ENCODE data around the gene OAF. TPM values are rescaled to one million over a fixed set of nuclear protein-coding genes. Genes with fewer than 3 reads are reported as not detected.
A peak's percentile ranks its signal among the peaks of the same experiment; 100 is the strongest.

Gene OAF
- total and polyA plus RNA-seq, 9 donors = 26.6 to 170 (median 66.3) TPM

DNA sequence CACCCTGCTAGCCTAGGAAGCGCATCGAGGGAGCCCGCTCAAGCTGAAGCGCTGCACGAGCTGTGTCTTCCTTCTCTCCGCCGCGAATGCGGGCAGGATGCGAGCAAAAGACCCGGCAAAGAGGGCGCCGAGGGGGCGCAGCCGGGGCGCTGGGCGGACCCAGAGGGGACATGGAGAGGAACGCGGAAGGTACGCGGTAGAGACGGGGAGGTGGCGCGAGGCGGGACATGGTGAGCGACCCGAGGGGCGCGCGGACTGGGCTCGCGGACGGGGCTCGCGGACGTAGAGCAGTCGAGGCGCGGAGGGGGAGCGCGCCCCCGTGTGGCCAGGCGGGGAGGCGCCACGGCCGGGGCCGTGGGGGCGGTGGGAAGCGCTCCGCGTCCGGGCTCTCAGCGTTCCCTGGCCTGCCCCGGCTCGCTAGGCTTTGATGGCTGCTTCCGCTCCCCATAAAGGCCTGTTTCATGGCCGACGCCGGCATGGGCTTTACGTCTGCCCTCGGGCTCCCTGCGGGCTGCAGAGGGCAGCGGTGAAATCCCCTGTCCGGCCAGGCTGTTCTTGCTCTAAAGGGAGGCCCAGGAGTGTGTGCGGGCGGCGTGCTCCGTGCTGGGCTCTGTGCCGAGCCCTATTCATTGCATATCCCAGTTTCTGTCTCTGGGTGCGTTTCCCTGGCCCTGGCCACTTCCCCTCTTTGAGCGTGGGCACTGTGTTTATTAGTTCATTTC lies 41.7 kb upstream of the OAF start:
- H3K4me1 ChIP-seq (ENCODE audit: insufficient read depth) = no peaks in the 10 kb centered on the region
- H3K27ac ChIP-seq = no peak overlapping the region
- peak; percentile 58 to 87 (median 74) for DNase-seq
- H3K4me3 ChIP-seq = peak overlapping the region; percentile 45
- H3K36me3 ChIP-seq = no peaks in the 10 kb centered on the region
- no peak for TF ChIP-seq EP300 (IDR thresholded peaks at IDR 0.05)
- TF ChIP-seq, protein P1, sequence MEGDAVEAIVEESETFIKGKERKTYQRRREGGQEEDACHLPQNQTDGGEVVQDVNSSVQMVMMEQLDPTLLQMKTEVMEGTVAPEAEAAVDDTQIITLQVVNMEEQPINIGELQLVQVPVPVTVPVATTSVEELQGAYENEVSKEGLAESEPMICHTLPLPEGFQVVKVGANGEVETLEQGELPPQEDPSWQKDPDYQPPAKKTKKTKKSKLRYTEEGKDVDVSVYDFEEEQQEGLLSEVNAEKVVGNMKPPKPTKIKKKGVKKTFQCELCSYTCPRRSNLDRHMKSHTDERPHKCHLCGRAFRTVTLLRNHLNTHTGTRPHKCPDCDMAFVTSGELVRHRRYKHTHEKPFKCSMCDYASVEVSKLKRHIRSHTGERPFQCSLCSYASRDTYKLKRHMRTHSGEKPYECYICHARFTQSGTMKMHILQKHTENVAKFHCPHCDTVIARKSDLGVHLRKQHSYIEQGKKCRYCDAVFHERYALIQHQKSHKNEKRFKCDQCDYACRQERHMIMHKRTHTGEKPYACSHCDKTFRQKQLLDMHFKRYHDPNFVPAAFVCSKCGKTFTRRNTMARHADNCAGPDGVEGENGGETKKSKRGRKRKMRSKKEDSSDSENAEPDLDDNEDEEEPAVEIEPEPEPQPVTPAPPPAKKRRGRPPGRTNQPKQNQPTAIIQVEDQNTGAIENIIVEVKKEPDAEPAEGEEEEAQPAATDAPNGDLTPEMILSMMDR (IDR thresholded peaks at IDR 0.05) = peak; percentile 81 to 95 (median 93)
- no peak for TF ChIP-seq POLR2A (IDR thresholded peaks at IDR 0.05)
- 1% methylated on average over 50 to 71 of the region's 71 CpGs for WGBS, 3 donors
- no peaks in the 10 kb centered on the region for H3K27me3 ChIP-seq
- H3K9me3 ChIP-seq = no peaks in the 10 kb centered on the region
- intact Hi-C loops (cut with DNase I) = no loop called here

DNA sequence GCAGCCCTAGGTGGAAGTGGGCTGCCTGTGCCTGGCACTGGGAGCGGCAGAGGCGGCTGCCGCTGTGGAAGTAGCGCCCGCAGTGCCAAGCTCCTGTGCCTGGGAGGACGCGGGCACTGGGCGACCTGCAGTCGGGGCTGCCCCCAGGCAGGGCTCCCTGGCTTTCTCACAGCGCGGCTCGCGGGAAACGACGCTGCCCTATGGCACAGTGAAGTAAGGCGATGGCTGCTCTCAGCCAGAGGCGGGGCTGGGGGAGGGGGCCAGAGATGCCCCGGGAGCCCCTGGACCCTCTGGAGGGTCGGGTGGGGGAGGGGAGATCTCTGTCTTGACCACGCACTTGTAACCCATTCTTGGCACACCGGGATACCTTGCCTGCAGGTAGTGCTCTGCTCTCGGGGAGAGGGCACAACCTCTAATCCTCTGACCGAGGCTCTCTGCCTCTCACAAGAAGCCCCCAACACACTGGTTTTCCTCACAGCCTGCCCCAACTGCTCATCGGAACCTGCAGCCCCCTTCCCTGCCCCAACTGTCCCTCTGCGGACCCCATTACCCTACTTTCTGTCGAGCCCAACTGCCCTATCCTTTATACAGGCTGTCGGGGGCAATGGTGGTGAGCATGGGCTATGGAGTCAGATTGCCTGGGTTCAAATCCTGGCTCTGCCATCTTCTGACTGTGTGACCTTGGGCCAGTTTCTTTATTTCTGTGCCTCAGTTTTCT lies 40.7 kb upstream of the OAF start:
- WGBS, 3 donors = 46 to 73% (median 49%) methylated on average over 27 of the region's 27 CpGs

DNA sequence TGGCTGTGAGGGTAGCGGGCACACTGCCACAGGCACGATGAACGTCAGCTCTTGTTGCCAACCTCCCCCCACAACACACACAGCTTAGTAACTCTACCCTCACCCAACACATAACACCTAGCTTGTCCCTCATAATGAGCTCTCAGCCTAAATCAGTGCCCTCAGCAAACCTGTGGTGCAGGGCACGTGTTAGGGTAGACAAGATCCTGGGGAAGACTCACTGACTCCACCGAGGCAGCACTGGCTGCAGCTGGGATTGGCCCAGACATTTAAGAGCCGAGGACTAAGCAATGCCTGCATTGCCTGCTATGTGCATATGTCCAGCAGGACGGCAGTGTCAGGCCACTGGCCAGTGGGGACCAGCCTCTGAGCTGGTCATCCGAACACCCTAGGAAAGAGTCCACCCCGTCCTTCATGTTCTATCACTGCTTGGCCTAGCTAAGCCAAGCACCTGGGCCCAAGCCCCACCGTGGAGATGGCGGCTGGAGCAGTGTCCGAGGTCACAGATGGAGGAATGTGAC lies 40.0 kb upstream of the OAF start:
- WGBS, 3 donors = 78 to 85% (median 80%) methylated on average over 12 of the region's 12 CpGs
- H3K27ac ChIP-seq = no peak overlapping the region
- TF ChIP-seq EP300 (IDR thresholded peaks at IDR 0.05) = no peak
- TF ChIP-seq, protein P1 (IDR thresholded peaks at IDR 0.05) = no peak
- no peak for TF ChIP-seq POLR2A (IDR thresholded peaks at IDR 0.05)
- DNase-seq = no peak
- H3K9me3 ChIP-seq = no peaks in the 10 kb centered on the region
- no peaks in the 10 kb centered on the region for H3K36me3 ChIP-seq
- intact Hi-C loops (cut with DNase I) = loop anchor here in 2 of 4 donors (5.0 kb wide), 3 partner anchors 56 to 132 kb away; no protein-coding TSS in a partner anchor
- H3K4me1 ChIP-seq (ENCODE audit: insufficient read depth) = no peaks in the 10 kb centered on the region
- no peaks in the 10 kb centered on the region for H3K27me3 ChIP-seq
- H3K4me3 ChIP-seq = no peak overlapping the region

More for the DNA sequence above, 40.7 kb upstream of the OAF start:
- no peaks in the 10 kb centered on the region for H3K27me3 ChIP-seq
- H3K4me3 ChIP-seq = no peak overlapping the region
- no peak overlapping the region for H3K27ac ChIP-seq
- no peaks in the 10 kb centered on the region for H3K9me3 ChIP-seq
- TF ChIP-seq, protein P1 (IDR thresholded peaks at IDR 0.05) = no peak
- TF ChIP-seq EP300 (IDR thresholded peaks at IDR 0.05) (no peak), POLR2A (IDR thresholded peaks at IDR 0.05) (no peak)
- DNase-seq = peak in 2 of 5 donors; percentile 15 to 40
- intact Hi-C loops (cut with DNase I) = loop anchor here in 2 of 4 donors (5.0 kb wide), 3 partner anchors 57 to 132 kb away; no protein-coding TSS in a partner anchor
- H3K4me1 ChIP-seq (ENCODE audit: insufficient read depth) = no peaks in the 10 kb centered on the region
- H3K36me3 ChIP-seq = no peaks in the 10 kb centered on the region

DNA sequence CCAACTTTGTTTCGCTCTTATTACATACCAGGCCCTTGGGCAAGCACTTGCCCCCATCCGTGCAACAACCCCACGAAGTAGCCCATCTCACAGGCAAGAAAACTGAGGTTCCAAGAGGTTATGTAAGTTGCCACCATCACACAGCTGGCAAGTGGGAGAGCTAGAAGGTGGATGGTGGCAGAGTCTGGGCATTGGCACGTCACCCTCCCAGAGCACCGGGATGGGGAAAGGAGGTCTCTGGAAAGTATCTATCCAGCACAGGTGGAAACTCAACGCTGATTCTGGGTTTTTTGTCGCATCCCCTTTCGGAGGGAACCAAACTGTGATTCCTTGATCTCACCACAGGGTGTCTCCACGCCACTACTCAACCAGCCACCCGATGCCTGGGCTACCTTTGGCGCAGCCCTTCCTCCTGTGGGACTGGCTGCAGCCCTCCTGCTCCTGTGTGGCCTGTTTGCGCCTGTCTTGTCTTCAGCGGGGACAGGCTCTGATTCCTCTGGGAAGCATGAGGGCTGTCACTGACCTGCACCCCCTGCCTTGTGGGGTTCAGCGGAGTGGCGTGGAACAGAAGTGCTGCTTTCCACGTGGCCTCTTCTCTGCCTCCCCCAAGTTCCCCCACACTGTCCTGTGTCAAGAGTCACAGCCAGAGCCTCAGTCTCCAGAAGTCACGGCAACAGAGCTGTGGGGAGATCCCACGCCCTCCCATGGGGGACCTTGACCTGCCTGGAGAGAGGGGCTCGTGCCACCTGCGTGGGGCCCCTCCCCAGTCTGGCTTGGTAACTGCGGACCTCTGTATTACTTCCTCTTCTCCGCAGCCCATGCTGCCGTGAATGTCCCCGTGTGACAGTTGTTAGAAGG lies 38.5 kb upstream of the OAF start:
- TF ChIP-seq POLR2A (IDR thresholded peaks at IDR 0.05) (no peak), EP300 (IDR thresholded peaks at IDR 0.05) (no peak)
- TF ChIP-seq, protein P1 (IDR thresholded peaks at IDR 0.05) = peak; percentile 82 to 91 (median 86)
- 26 to 33% (median 33%) methylated on average over 24 of the region's 24 CpGs for WGBS, 3 donors
- intact Hi-C loops (cut with DNase I) = loop anchor here (2.0 to 5.0 kb wide), 5 partner anchors 55 to 130 kb away; no protein-coding TSS in a partner anchor
- Histone ChIP-seq H3K4me1 (ENCODE audit: insufficient read depth) (no peaks in the 10 kb centered on the region), H3K27me3 (no peaks in the 10 kb centered on the region), H3K4me3 (no peak overlapping the region), H3K27ac (no peak overlapping the region), H3K36me3 (no peaks in the 10 kb centered on the region), H3K9me3 (no peaks in the 10 kb centered on the region)
- peak; percentile 71 to 82 (median 79) for DNase-seq
